Trophoblast cell (in vitro differentiated cells and primary cell): ENCODE results near the gene SETD1B. TPM values are rescaled to one million over a fixed set of nuclear protein-coding genes. Genes with fewer than 3 reads are reported as not detected.
"Not testable (repeated sequence)": the region's sequence is repeated elsewhere in the genome, so short reads cannot be mapped to it uniquely, and the experiment has no call there.

Experiments
- DNase-seq, 2 donors: peaks; one replicate each; pipeline ENCODE4 v3.0.0-alpha.2; 2016
- H2AFZ ChIP-seq: 2 replicates; pipeline ENCODE4 v1.6.1; 2013; ENCODE audit warnings: low read length, moderate library complexity, mild to moderate bottlenecking; ENCODE audit not compliant: insufficient read depth, poor library complexity
- H2AK5ac ChIP-seq: 2 replicates; pipeline ENCODE4 v1.6.1; 2013; ENCODE audit warnings: mild to moderate bottlenecking, low read length
- H2BK120ac ChIP-seq: 2 replicates; pipeline ENCODE4 v1.6.1; 2013; ENCODE audit warnings: low read length, mild to moderate bottlenecking, moderate library complexity; ENCODE audit not compliant: insufficient read depth, poor library complexity
- H2BK12ac ChIP-seq: 2 replicates; pipeline ENCODE4 v1.6.1; 2013; ENCODE audit warnings: mild to moderate bottlenecking, low read length, moderate library complexity
- H2BK5ac ChIP-seq: 2 replicates; pipeline ENCODE4 v1.6.1; 2013; ENCODE audit warnings: low read length, low read depth, moderate library complexity, mild to moderate bottlenecking; ENCODE audit not compliant: poor library complexity
- H3K14ac ChIP-seq: 2 replicates; pipeline ENCODE4 v1.6.1; 2013; ENCODE audit warnings: mild to moderate bottlenecking, low read length
- H3K18ac ChIP-seq: 2 replicates; pipeline ENCODE4 v1.6.1; 2013; ENCODE audit warnings: mild to moderate bottlenecking, low read length
- H3K23ac ChIP-seq: 2 replicates; pipeline ENCODE4 v1.6.1; 2013; ENCODE audit warnings: low read length
- H3K27ac ChIP-seq: 2 replicates; pipeline ENCODE4 v1.5.1; 2013; ENCODE audit warnings: low read depth, mild to moderate bottlenecking, inconsistent platforms, low read length, moderate library complexity
- H3K27me3 ChIP-seq: 2 replicates; pipeline ENCODE4 v1.6.1; 2013; ENCODE audit warnings: inconsistent platforms, mild to moderate bottlenecking, low read length, moderate library complexity; ENCODE audit not compliant: insufficient read depth
- H3K36me3 ChIP-seq, 2 experiments: 1 replicate in 1 of 2; 2 replicates in 1 of 2; pipeline ENCODE4 v1.6.1; 2013; ENCODE audit warnings: low read length in 2 of 2, mild to moderate bottlenecking in 2 of 2, moderate library complexity in 1 of 2; ENCODE audit not compliant: insufficient read depth in 2 of 2, control insufficient read depth in 1 of 2
- H3K4ac ChIP-seq: 2 replicates; pipeline ENCODE4 v1.6.1; 2013; ENCODE audit warnings: low read depth, mild to moderate bottlenecking, low read length, moderate library complexity
- H3K4me1 ChIP-seq, 2 experiments: 1 replicate in 1 of 2; 2 replicates in 1 of 2; pipeline ENCODE4 v1.6.1; 2013; ENCODE audit warnings: low read length in 2 of 2, mild to moderate bottlenecking in 2 of 2, moderate library complexity in 1 of 2; ENCODE audit not compliant: insufficient read depth in 2 of 2, control insufficient read depth in 1 of 2
- H3K4me2 ChIP-seq: 2 replicates; pipeline ENCODE4 v1.6.1; 2013; ENCODE audit warnings: inconsistent platforms, mild to moderate bottlenecking, low read length, moderate library complexity
- H3K4me3 ChIP-seq: 2 replicates; pipeline ENCODE4 v1.5.1; 2013; ENCODE audit warnings: mild to moderate bottlenecking, low read depth, low read length, inconsistent platforms
- H3K79me1 ChIP-seq: one replicate; pipeline ENCODE4 v1.6.1; 2013; ENCODE audit warnings: low read length
- H3K79me2 ChIP-seq: 2 replicates; pipeline ENCODE4 v1.6.1; 2013; ENCODE audit warnings: low read length, mild to moderate bottlenecking; ENCODE audit not compliant: control insufficient read depth, insufficient read depth, poor library complexity
- H3K9ac ChIP-seq: 2 replicates; pipeline ENCODE4 v1.6.1; 2013; ENCODE audit warnings: mild to moderate bottlenecking, low read length
- H3K9me3 ChIP-seq: 2 replicates; pipeline ENCODE4 v1.6.1; 2013; ENCODE audit warnings: low read depth, mild to moderate bottlenecking, control low read depth, inconsistent platforms, low read length; ENCODE audit not compliant: insufficient read depth
- H4K12ac ChIP-seq: 2 replicates; pipeline ENCODE4 v1.6.1; 2013; ENCODE audit warnings: low read depth, mild to moderate bottlenecking, low read length, moderate library complexity
- H4K8ac ChIP-seq: 2 replicates; pipeline ENCODE4 v1.6.1; 2013; ENCODE audit warnings: low read depth, mild to moderate bottlenecking, low read length, moderate library complexity
- H4K91ac ChIP-seq: one replicate; pipeline ENCODE4 v1.6.1; 2013; ENCODE audit warnings: low read depth, mild to moderate bottlenecking, low read length, moderate library complexity
- WGBS: extraction: QIAGEN DNeasy Blood & Tissue Kit; methylation state at CpG from one replicate; pipeline ENCODE4 v1.1.7; 2013; ENCODE audit warnings: missing lambda C conversion rate; ENCODE audit not compliant: insufficient read length, insufficient coverage; ENCODE audit errors: extremely low coverage; 5-methylcytosine and 5-hydroxymethylcytosine counted together
- polyA plus RNA-seq: library from polyadenylated mRNA; stranded (reverse); fragments of 200-250 nt; gene quantifications from 2 replicates; pipeline ENCODE4 v1.2.3, GENCODE V29; 2013

Gene SETD1B
- polyA plus RNA-seq: 19.3 and 19.5 TPM in 2 replicates

- peak within 1 kb of the TSS; percentile 88 for H3K9ac ChIP-seq
- H4K12ac ChIP-seq: peak within 1 kb of the TSS; percentile 91
- H3K23ac ChIP-seq: no peak within 1 kb of the TSS
- H2BK5ac ChIP-seq: peak within 1 kb of the TSS; percentile 94
- H3K14ac ChIP-seq: peak within 1 kb of the TSS; percentile 95
- H2BK120ac ChIP-seq: peak within 1 kb of the TSS; percentile 90
- H3K9me3 ChIP-seq: no peaks in the 10 kb centered on the region
- H3K27me3 ChIP-seq: no peaks in the 10 kb centered on the region
- H3K79me1 ChIP-seq: peaks cover 45% of the 10 kb centered on the region
- peaks cover 12 to 13% of the 10 kb centered on the region in 2 experiments for H3K4me1 ChIP-seq
- peak within 1 kb of the TSS; percentile 84 for H2AK5ac ChIP-seq
- peak within 1 kb of the TSS; percentile 68 for H3K4ac ChIP-seq
- H3K4me3 ChIP-seq: peak within 1 kb of the TSS; percentile 77
- H3K79me2 ChIP-seq: peaks cover 43% of the 10 kb centered on the region
- peak in 1 of 2 donors; percentile 47 for DNase-seq
- H3K36me3 ChIP-seq: peaks cover 15 to 24% of the 10 kb centered on the region in 2 experiments
- peak within 1 kb of the TSS; percentile 62 for H2AFZ ChIP-seq
- H3K27ac ChIP-seq: peak within 1 kb of the TSS; percentile 94
- H3K4me2 ChIP-seq: peak within 1 kb of the TSS; percentile 97
- H2BK12ac ChIP-seq: peak within 1 kb of the TSS; percentile 28
- H3K18ac ChIP-seq: peak within 1 kb of the TSS; percentile 92
- H4K8ac ChIP-seq: peak within 1 kb of the TSS; percentile 95
- WGBS: no CpG with 5 or more reads among the region's 74 CpGs
- peak within 1 kb of the TSS; percentile 92 for H4K91ac ChIP-seq
These were observed at the start of gene SETD1B for GRCh38 chr12:121803861-121804416. TSS of gene SETD1B (plus strand) at chr12:121804009. CDS start at chr12:121804738, 729 bp downstream.

GRCh38 chr12:121754836-121755235 lies 49.0 kb upstream of the SETD1B start:
- Histone ChIP-seq H4K8ac (no peak overlapping the region), H2AFZ (no peak overlapping the region), H3K18ac (no peak overlapping the region), H3K4ac (no peak overlapping the region), H3K27me3 (no peaks in the 10 kb centered on the region), H2BK120ac (no peak overlapping the region), H4K91ac (no peak overlapping the region), H3K79me1 (no peaks in the 10 kb centered on the region), H3K79me2 (no peaks in the 10 kb centered on the region), H2BK5ac (no peak overlapping the region), H3K4me1 (peaks cover 0 to 3% of the 10 kb centered on the region in 2 experiments), H3K4me2 (no peak overlapping the region), H2BK12ac (no peak overlapping the region), H2AK5ac (no peak overlapping the region), H3K9ac (no peak overlapping the region), H3K4me3 (no peak overlapping the region), H3K36me3 (peaks cover 18 to 26% of the 10 kb centered on the region in 2 experiments), H4K12ac (no peak overlapping the region), H3K14ac (no peak overlapping the region), H3K23ac (no peak overlapping the region), H3K27ac (no peak overlapping the region), H3K9me3 (peaks cover 3% of the 10 kb centered on the region)
- no CpG with 5 or more reads among the region's 11 CpGs for WGBS
- DNase-seq: no peak

- no peak overlapping the region for H3K18ac ChIP-seq
- no peak for DNase-seq
These were observed 48.2 kb upstream of the SETD1B start for GRCh38 chr12:121755591-121755990.

DNA sequence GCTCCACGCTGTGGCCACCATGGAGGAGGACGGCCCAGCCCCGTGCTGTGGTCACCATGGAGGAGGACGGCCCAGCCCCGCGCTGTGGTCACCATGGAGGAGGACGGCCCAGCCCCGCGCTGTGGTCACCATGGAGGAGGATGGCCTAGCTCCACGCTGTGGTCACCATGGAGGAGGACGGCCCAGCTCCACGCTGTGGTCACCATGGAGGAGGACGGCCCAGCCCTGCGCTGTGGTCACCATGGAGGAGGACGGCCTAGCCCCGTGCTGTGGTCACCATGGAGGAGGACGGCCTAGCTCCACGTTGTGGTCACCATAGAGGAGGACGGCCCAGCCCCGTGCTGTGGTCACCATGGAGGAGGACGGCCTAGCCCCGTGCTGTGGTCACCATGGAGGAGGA lies 45.3 kb upstream of the SETD1B start:
- H3K36me3 ChIP-seq, H3K18ac ChIP-seq, H2AK5ac ChIP-seq, H3K27ac ChIP-seq, H4K91ac ChIP-seq, H2AFZ ChIP-seq, H3K14ac ChIP-seq, H2BK5ac ChIP-seq, H3K4ac ChIP-seq, H3K4me3 ChIP-seq, H3K79me2 ChIP-seq, H3K9me3 ChIP-seq, H3K23ac ChIP-seq, H3K27me3 ChIP-seq, H3K79me1 ChIP-seq, H3K4me2 ChIP-seq, H3K9ac ChIP-seq, H4K8ac ChIP-seq, DNase-seq, H2BK120ac ChIP-seq, H2BK12ac ChIP-seq, H4K12ac ChIP-seq: not testable (repeated sequence)
- H3K4me1 ChIP-seq: peaks cover 3 to 10% of the 10 kb centered on the region in 2 experiments
- no CpG with 5 or more reads among the region's 22 CpGs for WGBS

More at GRCh38 chr12:121755591-121755990, 48.2 kb upstream of the SETD1B start:
- Histone ChIP-seq H2BK120ac (no peak overlapping the region), H3K27me3 (no peaks in the 10 kb centered on the region), H2BK5ac (no peak overlapping the region), H4K91ac (no peak overlapping the region), H3K36me3 (peaks cover 14 to 19% of the 10 kb centered on the region in 2 experiments), H3K14ac (no peak overlapping the region), H4K8ac (no peak overlapping the region), H3K4me1 (peaks cover 0 to 3% of the 10 kb centered on the region in 2 experiments), H2AFZ (no peak overlapping the region), H3K4me3 (no peak overlapping the region), H3K79me1 (no peaks in the 10 kb centered on the region), H2AK5ac (no peak overlapping the region), H3K9ac (no peak overlapping the region), H3K79me2 (no peaks in the 10 kb centered on the region), H3K9me3 (peaks cover 1% of the 10 kb centered on the region), H3K4ac (no peak overlapping the region), H3K27ac (no peak overlapping the region), H4K12ac (no peak overlapping the region), H2BK12ac (no peak overlapping the region), H3K23ac (no peak overlapping the region), H3K4me2 (no peak overlapping the region)
- WGBS: no CpG with 5 or more reads among the region's 3 CpGs
